ENCODE results near the gene TDRD12.
"Not testable (repeated sequence)": the region's sequence is repeated elsewhere in the genome, so short reads cannot be mapped to it uniquely, and the experiment has no call there.

Gene TDRD12

GRCh38 chr19:32830231-32831014 is 110.9 kb downstream of the TDRD12 start:
- no peak for DNase-seq (ENCODE audit: low spot score)

GRCh38 chr19:32831611-32832010 is 112.0 kb downstream of the TDRD12 start:
- no peak for DNase-seq (ENCODE audit: low spot score)

GRCh38 chr19:32832094-32832493 is 112.5 kb downstream of the TDRD12 start:
- DNase-seq (ENCODE audit: low spot score) = not testable (repeated sequence)

- not testable (repeated sequence) for DNase-seq (ENCODE audit: low spot score)
Observed at GRCh38 chr19:32832825-32833224, 113.3 kb downstream of the TDRD12 start.

GRCh38 chr19:32833388-32833787 is 113.8 kb downstream of the TDRD12 start:
- DNase-seq (ENCODE audit: low spot score) = not testable (repeated sequence)

- no peak for DNase-seq (ENCODE audit: low spot score)
Observed at GRCh38 chr19:32837531-32837930, 118.0 kb downstream of the TDRD12 start.

- no peak for DNase-seq (ENCODE audit: low spot score)
Observed at GRCh38 chr19:32842061-32842460, 122.5 kb downstream of the TDRD12 start.

GRCh38 chr19:32843716-32844245 is 124.2 kb downstream of the TDRD12 start:
- no peak for DNase-seq (ENCODE audit: low spot score)

GRCh38 chr19:32848035-32848434 is 128.5 kb downstream of the TDRD12 start:
- DNase-seq (ENCODE audit: low spot score) = not testable (repeated sequence)

GRCh38 chr19:32852216-32852615 is 132.6 kb downstream of the TDRD12 start:
- DNase-seq (ENCODE audit: low spot score) = no peak

GRCh38 chr19:32856818-32857217 is 137.3 kb downstream of the TDRD12 start:
- not testable (repeated sequence) for DNase-seq (ENCODE audit: low spot score)

GRCh38 chr19:32857584-32857983 is 138.0 kb downstream of the TDRD12 start:
- no peak for DNase-seq (ENCODE audit: low spot score)

- no peak for DNase-seq (ENCODE audit: low spot score)
Observed at GRCh38 chr19:32858155-32858554, 138.6 kb downstream of the TDRD12 start.

- DNase-seq (ENCODE audit: low spot score) = no peak
Observed at GRCh38 chr19:32858559-32858958, 139.0 kb downstream of the TDRD12 start.

- no peak for DNase-seq (ENCODE audit: low spot score)
Observed at GRCh38 chr19:32859591-32859990, 140.0 kb downstream of the TDRD12 start.

GRCh38 chr19:32861596-32861995 is 142.0 kb downstream of the TDRD12 start:
- DNase-seq (ENCODE audit: low spot score) = no peak

- no peak for DNase-seq (ENCODE audit: low spot score)
Observed at GRCh38 chr19:32862173-32862572, 142.6 kb downstream of the TDRD12 start.

GRCh38 chr19:32862741-32863140 is 143.2 kb downstream of the TDRD12 start:
- no peak for DNase-seq (ENCODE audit: low spot score)

- DNase-seq (ENCODE audit: low spot score) = no peak
Observed at GRCh38 chr19:32863301-32863700, 143.7 kb downstream of the TDRD12 start.

- no peak for DNase-seq (ENCODE audit: low spot score)
Observed at GRCh38 chr19:32863841-32864240, 144.3 kb downstream of the TDRD12 start.

GRCh38 chr19:32864318-32865007 is 144.9 kb downstream of the TDRD12 start:
- DNase-seq (ENCODE audit: low spot score) = no peak

- DNase-seq (ENCODE audit: low spot score) = no peak
Observed at GRCh38 chr19:32865326-32865725, 145.8 kb downstream of the TDRD12 start.

GRCh38 chr19:32866061-32866460 is 146.5 kb downstream of the TDRD12 start:
- DNase-seq (ENCODE audit: low spot score) = no peak
